Measurements from ENCODE around the gene TRPV6. TPM values are rescaled to one million over a fixed set of nuclear protein-coding genes. Genes with fewer than 3 reads are reported as not detected.

The TRPV6 gene
- total RNA-seq, 1 experiment from 2014 or later, result 4.0 TPM

DNA sequence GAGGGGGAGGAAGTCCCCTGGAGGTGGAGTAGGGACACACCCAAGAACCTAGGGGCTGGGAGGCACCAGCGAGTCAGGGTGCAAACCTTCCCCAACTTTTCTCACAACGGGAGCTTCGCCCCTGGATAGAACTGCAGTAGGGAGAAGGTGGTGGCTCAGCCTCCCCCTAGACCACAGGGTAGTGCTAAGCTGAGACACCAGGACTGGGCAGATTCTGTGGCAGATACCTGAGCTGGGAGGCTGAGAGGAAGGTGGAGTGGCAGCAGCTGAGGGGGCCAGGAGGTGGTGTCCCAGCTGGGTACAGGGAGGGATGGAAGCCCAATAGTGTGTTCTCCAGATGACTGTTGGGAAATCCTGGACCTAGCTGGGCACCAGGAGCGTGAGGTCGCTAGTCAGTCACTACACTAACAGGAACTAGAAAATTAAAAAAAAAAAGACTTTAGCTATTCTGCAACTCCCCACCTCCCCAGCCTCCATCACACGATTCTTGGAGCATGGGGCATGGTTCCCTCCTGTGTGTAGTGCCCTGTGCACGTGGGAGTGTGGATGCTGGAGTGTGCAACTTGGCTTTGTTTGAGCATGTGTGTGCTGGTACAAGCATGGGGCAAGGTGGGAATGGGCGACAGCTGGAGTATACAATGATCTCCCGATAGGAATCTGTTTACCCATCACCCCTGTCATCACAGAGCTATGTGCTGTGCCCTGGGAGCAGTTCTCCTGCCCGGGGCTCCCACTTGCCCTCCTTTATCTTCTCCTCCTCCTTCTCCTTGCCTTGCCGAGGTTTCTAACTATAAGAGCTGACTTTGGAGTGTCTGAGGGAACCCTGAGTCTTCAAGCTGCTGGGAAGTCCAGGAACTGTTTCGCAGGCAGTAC, 8.8 kb upstream of the TRPV6 start:
- no peak for DNase-seq
- no peaks in the 10 kb centered on the region for H3K27me3 ChIP-seq (replicated peaks; ENCODE audit: control insufficient read depth, insufficient read depth, low read length)
- ChIA-PET CTCF (interaction anchor here (0.6 to 1.4 kb wide), 5 partner anchors 13 to 109 kb away, joined by 3 to 4 read pairs (median 3); no protein-coding TSS in a partner anchor), POLR2A (no interaction called here)
- no peaks in the 10 kb centered on the region for H3K9me3 ChIP-seq
- Mint-ChIP-seq H3K27me3 (ENCODE audit: insufficient read depth, unreplicated experiment) (no peaks in the 10 kb centered on the region), H3K4me1 (ENCODE audit: low read depth, unreplicated experiment) (peaks cover 44% of the 10 kb centered on the region), H3K9me3 (ENCODE audit: unreplicated experiment) (peaks cover 10% of the 10 kb centered on the region), H3K36me3 (ENCODE audit: insufficient read depth, unreplicated experiment) (no peaks in the 10 kb centered on the region), H3K27ac (ENCODE audit: unreplicated experiment) (no peak overlapping the region), H3K4me3 (ENCODE audit: unreplicated experiment) (no peak overlapping the region)
- intact Hi-C loops (cut with micrococcal nuclease; ENCODE audit: unreplicated experiment), result no loop called here
- TF ChIP-seq, protein P1, sequence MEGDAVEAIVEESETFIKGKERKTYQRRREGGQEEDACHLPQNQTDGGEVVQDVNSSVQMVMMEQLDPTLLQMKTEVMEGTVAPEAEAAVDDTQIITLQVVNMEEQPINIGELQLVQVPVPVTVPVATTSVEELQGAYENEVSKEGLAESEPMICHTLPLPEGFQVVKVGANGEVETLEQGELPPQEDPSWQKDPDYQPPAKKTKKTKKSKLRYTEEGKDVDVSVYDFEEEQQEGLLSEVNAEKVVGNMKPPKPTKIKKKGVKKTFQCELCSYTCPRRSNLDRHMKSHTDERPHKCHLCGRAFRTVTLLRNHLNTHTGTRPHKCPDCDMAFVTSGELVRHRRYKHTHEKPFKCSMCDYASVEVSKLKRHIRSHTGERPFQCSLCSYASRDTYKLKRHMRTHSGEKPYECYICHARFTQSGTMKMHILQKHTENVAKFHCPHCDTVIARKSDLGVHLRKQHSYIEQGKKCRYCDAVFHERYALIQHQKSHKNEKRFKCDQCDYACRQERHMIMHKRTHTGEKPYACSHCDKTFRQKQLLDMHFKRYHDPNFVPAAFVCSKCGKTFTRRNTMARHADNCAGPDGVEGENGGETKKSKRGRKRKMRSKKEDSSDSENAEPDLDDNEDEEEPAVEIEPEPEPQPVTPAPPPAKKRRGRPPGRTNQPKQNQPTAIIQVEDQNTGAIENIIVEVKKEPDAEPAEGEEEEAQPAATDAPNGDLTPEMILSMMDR (IDR thresholded peaks at IDR 0.05; ENCODE audit: insufficient read depth in 1 of 2, low read depth in 1 of 2, low read length in 1 of 2, severe bottlenecking in 1 of 2, unreplicated experiment in 1 of 2), result no peak
- H3K4me3 ChIP-seq (ENCODE audit: low read depth, low read length), result no peak overlapping the region
- peaks cover 39% of the 10 kb centered on the region for H3K4me1 ChIP-seq
- H3K36me3 ChIP-seq (ENCODE audit: control insufficient read depth, insufficient read depth, low read length), result no peaks in the 10 kb centered on the region
- no TSS peak for BruUV-seq (replicated peaks)

- Mint-ChIP-seq H3K27ac (ENCODE audit: unreplicated experiment) (no peak overlapping the region), H3K27me3 (ENCODE audit: insufficient read depth, unreplicated experiment) (no peaks in the 10 kb centered on the region), H3K36me3 (ENCODE audit: insufficient read depth, unreplicated experiment) (no peaks in the 10 kb centered on the region), H3K9me3 (ENCODE audit: unreplicated experiment) (peaks cover 10% of the 10 kb centered on the region), H3K4me3 (ENCODE audit: unreplicated experiment) (no peak overlapping the region), H3K4me1 (ENCODE audit: low read depth, unreplicated experiment) (peaks cover 37% of the 10 kb centered on the region)
- intact Hi-C loops (cut with micrococcal nuclease; ENCODE audit: unreplicated experiment), result no loop called here
- no peaks in the 10 kb centered on the region for H3K27me3 ChIP-seq (replicated peaks; ENCODE audit: control insufficient read depth, insufficient read depth, low read length)
- H3K4me3 ChIP-seq (ENCODE audit: low read depth, low read length), result no peak overlapping the region
- TF ChIP-seq, protein P1 (IDR thresholded peaks at IDR 0.05; ENCODE audit: insufficient read depth in 1 of 2, low read depth in 1 of 2, low read length in 1 of 2, severe bottlenecking in 1 of 2, unreplicated experiment in 1 of 2), result no peak
- ChIA-PET POLR2A (no interaction called here), CTCF (interaction anchor here (1.2 kb wide), 1 partner anchor 20 kb away, joined by 3 read pairs; no protein-coding TSS in a partner anchor)
- H3K4me1 ChIP-seq, result peaks cover 34% of the 10 kb centered on the region
- no TSS peak for BruUV-seq (replicated peaks)
- DNase-seq, result no peak
- no peaks in the 10 kb centered on the region for H3K9me3 ChIP-seq
- no peaks in the 10 kb centered on the region for H3K36me3 ChIP-seq (ENCODE audit: control insufficient read depth, insufficient read depth, low read length)
Observed at GRCh38 chr7:142892951-142893350, 7.4 kb upstream of the TRPV6 start.

GRCh38 chr7:142891490-142892082, 6.0 kb upstream of the TRPV6 start:
- Histone ChIP-seq H3K4me1 (peaks cover 31% of the 10 kb centered on the region), H3K36me3 (ENCODE audit: control insufficient read depth, insufficient read depth, low read length) (no peaks in the 10 kb centered on the region), H3K27me3 (replicated peaks; ENCODE audit: control insufficient read depth, insufficient read depth, low read length) (no peaks in the 10 kb centered on the region), H3K9me3 (no peaks in the 10 kb centered on the region), H3K4me3 (ENCODE audit: low read depth, low read length) (no peak overlapping the region)
- Mint-ChIP-seq H3K4me3 (ENCODE audit: unreplicated experiment) (no peak overlapping the region), H3K9me3 (ENCODE audit: unreplicated experiment) (peaks cover 10% of the 10 kb centered on the region), H3K4me1 (ENCODE audit: low read depth, unreplicated experiment) (peaks cover 36% of the 10 kb centered on the region), H3K36me3 (ENCODE audit: insufficient read depth, unreplicated experiment) (no peaks in the 10 kb centered on the region), H3K27ac (ENCODE audit: unreplicated experiment) (no peak overlapping the region), H3K27me3 (ENCODE audit: insufficient read depth, unreplicated experiment) (no peaks in the 10 kb centered on the region)
- CTCF ChIA-PET, result interaction anchor here (0.6 kb wide), 1 partner anchor 517 kb away, joined by 4 read pairs; the partner anchor contains the start of gene EPHA1
- no peak for DNase-seq
- BruUV-seq (replicated peaks), result no TSS peak
- intact Hi-C loops (cut with micrococcal nuclease; ENCODE audit: unreplicated experiment), result no loop called here
- TF ChIP-seq, protein P1 (IDR thresholded peaks at IDR 0.05; ENCODE audit: insufficient read depth in 1 of 2, low read depth in 1 of 2, low read length in 1 of 2, severe bottlenecking in 1 of 2, unreplicated experiment in 1 of 2), result no peak
- POLR2A ChIA-PET, result no interaction called here

Measured in Caco-2 (cell line).